Suprapubic skin (tissue), 4 donors: ENCODE results near the gene PIK3AP1.

ENCODE experiments used
- CTCF ChIP-seq, 2 donors: fragments of 200-600 bp in 1 of 2; fragments of 450-650 bp in 1 of 2; sonication (generic) in 1 of 2; IDR thresholded peaks; one replicate each; pipeline ENCODE4 v1.5.1; 2016 to 2019; ENCODE audit warnings: antibody characterized with exemption in 2 of 2, mild to moderate bottlenecking in 1 of 2, moderate library complexity in 1 of 2
- POLR2A ChIP-seq, 2 donors: fragments of 450-650 bp; IDR thresholded peaks; one replicate each; pipeline ENCODE4 v1.6.1; 2017; ENCODE audit warnings: antibody characterized with exemption in 2 of 2, mild to moderate bottlenecking in 2 of 2, moderate library complexity in 2 of 2
- POLR2AphosphoS5 ChIP-seq, 3 donors: sonication (generic); formaldehyde crosslinking; IDR thresholded peaks; one replicate each; pipeline ENCODE4 v1.6.1; 2017; ENCODE audit warnings: antibody characterized with exemption in 3 of 3

DNA sequence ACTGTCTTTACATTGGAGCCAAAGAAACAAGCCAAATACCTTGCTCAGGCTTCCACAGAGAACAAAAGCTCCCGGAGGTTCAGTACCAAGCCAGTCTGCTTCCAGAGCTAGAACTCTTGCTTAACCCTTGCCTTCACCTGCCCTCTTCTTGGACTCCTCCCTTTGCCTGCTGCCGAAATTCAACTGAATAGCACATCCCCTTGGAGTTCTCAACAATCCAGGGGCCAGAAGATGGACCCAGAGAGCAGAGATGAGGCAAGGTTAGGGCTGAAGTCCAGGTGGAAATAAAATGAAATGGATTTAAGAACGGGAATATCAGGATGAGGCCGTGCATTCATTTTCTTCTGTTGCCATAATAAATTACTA lies 876 bp upstream of the PIK3AP1 start:
- TF ChIP-seq CTCF (IDR thresholded peaks at IDR 0.05) (no peak), POLR2AphosphoS5 (IDR thresholded peaks at IDR 0.05) (no peak), POLR2A (IDR thresholded peaks at IDR 0.05) (no peak)
